ENCODE measurements around the gene ADAMTS1. TPM values are rescaled to one million over a fixed set of nuclear protein-coding genes. Genes with fewer than 3 reads are reported as not detected.

ADAMTS1 gene
- total and polyA plus RNA-seq, 2 of the 4 experiments (the other 2 are of a cell fraction), result 116 to 317 TPM

- peak overlapping the region; percentile 59 to 73; a peak in 3 of 4 replicates for H4K8ac ChIP-seq (ENCODE audit: low read depth in 2 of 2, low read length in 2 of 2)
- H3K79me1 ChIP-seq (ENCODE audit: low read depth in 1 of 2, low read length in 2 of 2), result no peaks in the 10 kb centered on the region
- in situ Hi-C loops (cut with MboI; ENCODE audit: low sequenced_read_pairs) (no loop called here), dilution Hi-C loops (cut with HindIII; ENCODE audit: low sequenced_read_pairs, unreplicated experiment) (no loop called here), intact Hi-C loops (cut with micrococcal nuclease) (no loop called here)
- peak overlapping the region; percentile 91; the same call in 2 of the 3 replicates for H2BK15ac ChIP-seq (ENCODE audit: low read depth, low read length)
- TF ChIP-seq USF2 (IDR thresholded peaks at IDR 0.05; ENCODE audit: low read depth, low read length), result no peak
- no peak for TF ChIP-seq CEBPB (IDR thresholded peaks at IDR 0.05; ENCODE audit: low read depth, low read length)
- no peak for TF ChIP-seq RFX5 (IDR thresholded peaks at IDR 0.05; ENCODE audit: low read depth, low read length)
- no peak for TF ChIP-seq FOS (IDR thresholded peaks at IDR 0.05; ENCODE audit: low read depth, low read length)
- TF ChIP-seq, protein P1, sequence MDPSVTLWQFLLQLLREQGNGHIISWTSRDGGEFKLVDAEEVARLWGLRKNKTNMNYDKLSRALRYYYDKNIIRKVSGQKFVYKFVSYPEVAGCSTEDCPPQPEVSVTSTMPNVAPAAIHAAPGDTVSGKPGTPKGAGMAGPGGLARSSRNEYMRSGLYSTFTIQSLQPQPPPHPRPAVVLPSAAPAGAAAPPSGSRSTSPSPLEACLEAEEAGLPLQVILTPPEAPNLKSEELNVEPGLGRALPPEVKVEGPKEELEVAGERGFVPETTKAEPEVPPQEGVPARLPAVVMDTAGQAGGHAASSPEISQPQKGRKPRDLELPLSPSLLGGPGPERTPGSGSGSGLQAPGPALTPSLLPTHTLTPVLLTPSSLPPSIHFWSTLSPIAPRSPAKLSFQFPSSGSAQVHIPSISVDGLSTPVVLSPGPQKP (IDR thresholded peaks at IDR 0.05; ENCODE audit: borderline replicate concordance, low read depth, low read length), result no peak
- TF ChIP-seq CHD1 (IDR thresholded peaks at IDR 0.05; ENCODE audit: low read depth, low read length), result no peak
- TF ChIP-seq RAD21 (IDR thresholded peaks at IDR 0.05; ENCODE audit: low read length), result no peak
- TF ChIP-seq BHLHE40 (IDR thresholded peaks at IDR 0.05; ENCODE audit: low read depth, low read length), result no peak
- TF ChIP-seq NFE2L2 (IDR thresholded peaks at IDR 0.05; ENCODE audit: low read depth, low read length), result no peak
- TF ChIP-seq MAZ (IDR thresholded peaks at IDR 0.05; ENCODE audit: borderline replicate concordance, low read depth, low read length), result no peak
- no peak for TF ChIP-seq CTCF (conservative IDR thresholded peaks at IDR 0.05; ENCODE audit: low read depth, low read length)
- TF ChIP-seq SMC3 (IDR thresholded peaks at IDR 0.05; ENCODE audit: low read depth, low read length), result no peak
- H2BK120ac ChIP-seq (ENCODE audit: low read depth, low read length), result peak overlapping the region; percentile 58
- WGBS, 2 experiments (ENCODE audit: extremely low coverage in 2 of 2, insufficient read length in 1 of 2), result 71% methylated on average over 1 of the region's 5 CpGs; no CpG with 5 or more reads in 1 of the 2 experiments
- BruUV-seq (replicated peaks), result no TSS peak
- ChIA-PET POLR2A (ENCODE audit: unreplicated experiment) (no interaction called here), CTCF (no interaction called here)
- H3K4me3 ChIP-seq (ENCODE audit: insufficient read depth, low read depth, low read length), result no peak overlapping the region
- H3K4me2 ChIP-seq (ENCODE audit: low read depth, low read length), result no peak overlapping the region
- no peaks in the 10 kb centered on the region for H3K9me1 ChIP-seq (ENCODE audit: insufficient read depth, low read length)
- H4K91ac ChIP-seq (ENCODE audit: insufficient read depth, low read depth, low read length), result peak overlapping the region; percentile 82; the same call in 1 of the 2 replicates
- H2BK5ac ChIP-seq (ENCODE audit: low read depth, low read length, poor library complexity, severe bottlenecking), result peak overlapping the region; percentile 21
- peak overlapping the region; percentile 18 for H4K5ac ChIP-seq (ENCODE audit: low read depth, low read length)
- 0 out of 2 replicates have a peak overlapping the region, but pooled peaks have one; percentile 27 for H3K27ac ChIP-seq (ENCODE audit: insufficient read depth, low read length)
- H2AFZ ChIP-seq (replicated peaks; ENCODE audit: low read length, poor library complexity), result no peak overlapping the region
- H3K14ac ChIP-seq (replicated peaks; ENCODE audit: low read depth, low read length), result no peak overlapping the region
- H3K36me3 ChIP-seq (ENCODE audit: control insufficient read depth, insufficient read depth, low read length), result no peaks in the 10 kb centered on the region
- peak overlapping the region; percentile 63; the same call in 1 of the 2 replicates for H3K23ac ChIP-seq (ENCODE audit: low read depth, low read length)
- no peaks in the 10 kb centered on the region for H4K20me1 ChIP-seq (ENCODE audit: insufficient read depth, low read length)
- peak overlapping the region; percentile 66 for H3K4ac ChIP-seq (ENCODE audit: low read depth, low read length)
- H3K18ac ChIP-seq (ENCODE audit: low read depth, low read length), result peak overlapping the region; percentile 55
- H3K9ac ChIP-seq (ENCODE audit: low read depth, low read length), result no peak overlapping the region; the same call in 1 of the 2 replicates
- H3K56ac ChIP-seq (ENCODE audit: extremely low read depth, insufficient read depth, low read length), result no peak overlapping the region
- no peak overlapping the region for H2AK9ac ChIP-seq (replicated peaks; ENCODE audit: low read depth, low read length, poor library complexity)
- peaks cover 7% of the 10 kb centered on the region for H3K9me3 ChIP-seq (ENCODE audit: control insufficient read depth, insufficient read depth, low read length)
- DNase-seq (peak; percentile 30), ATAC-seq (ENCODE audit: low read depth) (no peak)
- peaks cover 11% of the 10 kb centered on the region for H3K4me1 ChIP-seq (ENCODE audit: control insufficient read depth, insufficient read depth, low read length)
- H2BK20ac ChIP-seq (ENCODE audit: low read depth, low read length), result peak overlapping the region; percentile 57; the same call in 1 of the 2 replicates
- peak overlapping the region; percentile 57; the same call in 1 of the 2 replicates for H2AK5ac ChIP-seq (ENCODE audit: low read depth, low read length)
- no peaks in the 10 kb centered on the region for H3K27me3 ChIP-seq (ENCODE audit: control insufficient read depth, insufficient read depth, low read length)
Measured at GRCh38 chr21:26794597-26795411, 50.4 kb downstream of the ADAMTS1 start.
